Measurements from ENCODE around the gene PAGE5.

GRCh38 chrX:55220119-55220794 lies at the start of gene PAGE5:
- TF ChIP-seq CTCF (conservative IDR thresholded peaks at IDR 0.05; ENCODE audit: low read length) (no peak), EZH2phosphoT487 (IDR thresholded peaks at IDR 0.05; ENCODE audit: borderline replicate concordance) (no peak)
